Motor neuron (in vitro differentiated cells): ENCODE measurements around the gene RBFOX2. TPM values are rescaled to one million over a fixed set of nuclear protein-coding genes. Genes with fewer than 3 reads are reported as not detected.
"Not testable (repeated sequence)": the region's sequence is repeated elsewhere in the genome, so short reads cannot be mapped to it uniquely, and the experiment has no call there.

Experiments
- ATAC-seq, 8 experiments: fragments of 200-7000 bp; cut with Tn5 transposase; replicated peaks in 6 of 8; 2 replicates each; pipeline ENCODE4 v1.8.0; 2021; ENCODE audit warnings: mild to moderate bottlenecking in 8 of 8, moderate library complexity in 8 of 8
- H3K27ac ChIP-seq, 2 donors: fragments of 250-450 bp; sonication (Bioruptor Pico); 2 replicates each; pipeline ENCODE4 v1.9.0; 2021; ENCODE audit warnings: antibody characterized with exemption in 2 of 2, mild to moderate bottlenecking in 2 of 2, moderate library complexity in 1 of 2
- H3K4me1 ChIP-seq, 2 donors: fragments of 250-450 bp; sonication (Bioruptor Pico); replicated peaks in 1 of 2; 2 replicates each; pipeline ENCODE4 v1.6.1; 2021; ENCODE audit warnings: antibody characterized with exemption in 2 of 2, mild to moderate bottlenecking in 2 of 2, moderate library complexity in 1 of 2
- H3K4me3 ChIP-seq, 5 donors: fragments of 250-450 bp; sonication (Bioruptor Pico); 2 replicates each; pipeline ENCODE4 v1.9.0; 2021; ENCODE audit warnings: antibody characterized with exemption in 5 of 5, mild to moderate bottlenecking in 5 of 5, moderate library complexity in 4 of 5
- WGBS, 10 experiments: fragments of 450-650 bp; shearing (Covaris generic); methylation state at CpG; one replicate each; pipeline ENCODE4 v1.0.0; 2022; 5-methylcytosine and 5-hydroxymethylcytosine counted together
- in situ Hi-C, 9 experiments: fragments of 400-800 bp; cut with MboI; loops; one replicate each; pipeline ENCODE4 v1.15.0; 2021; ENCODE audit warnings: low sequenced_read_pairs in 9 of 9, low pct_unique_long_range_greater_than_20kb in 2 of 9; ENCODE audit not compliant: unreplicated experiment in 9 of 9
- total RNA-seq, 8 experiments: library from RNA; unstranded; fragments of 300-600 nt; gene quantifications; 2 replicates each; pipeline versions ENCODE4 v1.2.3 to v1.2.4, GENCODE V29; 2022

The RBFOX2 gene
- total RNA-seq, 8 experiments from 2014 or later = 105 to 229 (median 174) TPM

- Histone ChIP-seq H3K27ac (no peak overlapping the region), H3K4me1 (no peaks in the 10 kb centered on the region), H3K4me3 (no peak overlapping the region)
- ATAC-seq = no peak
- 0 to 100% (median 73%) methylated on average over 1 of the region's 1 CpG; no CpG with 5 or more reads in 2 of the 10 experiments for WGBS, 10 experiments
- in situ Hi-C loops = no loop called here
Measured at GRCh38 chr22:35996596-35996995, 32.0 kb downstream of the RBFOX2 start.

GRCh38 chr22:35995772-35996171, 32.9 kb downstream of the RBFOX2 start:
- peak in 3 of 8 experiments; percentile 26 to 99 (median 98) for ATAC-seq
- Histone ChIP-seq H3K4me3 (no peak overlapping the region), H3K27ac (no peak overlapping the region), H3K4me1 (no peaks in the 10 kb centered on the region)
- 14 to 100% (median 77%) methylated on average over 1 to 2 of the region's 2 CpGs; no CpG with 5 or more reads in 4 of the 10 experiments for WGBS, 10 experiments
- in situ Hi-C loops = no loop called here

GRCh38 chr22:35995348-35995747, 33.3 kb downstream of the RBFOX2 start:
- ATAC-seq = peak in 2 of 8 experiments; percentile 60 to 66
- H3K4me3 ChIP-seq = no peak overlapping the region
- in situ Hi-C loops = no loop called here
- H3K4me1 ChIP-seq = no peaks in the 10 kb centered on the region
- no peak overlapping the region for H3K27ac ChIP-seq
- 7 to 100% (median 61%) methylated on average over 1 to 4 of the region's 7 CpGs; no CpG with 5 or more reads in 2 of the 10 experiments for WGBS, 10 experiments

GRCh38 chr22:35993727-35994126, 34.9 kb downstream of the RBFOX2 start:
- in situ Hi-C loops, H3K4me3 ChIP-seq, H3K27ac ChIP-seq, H3K4me1 ChIP-seq, ATAC-seq: not testable (repeated sequence)
- WGBS, 10 experiments = 77 to 100% (median 100%) methylated on average over 1 to 5 of the region's 5 CpGs; no CpG with 5 or more reads in 3 of the 10 experiments

- 93 to 100% (median 100%) methylated on average over 1 to 3 of the region's 3 CpGs; no CpG with 5 or more reads in 3 of the 10 experiments for whole genome bisulfite sequencing, 10 experiments
Measured at GRCh38 chr22:35993048-35993714, 35.4 kb downstream of the RBFOX2 start.

GRCh38 chr22:35991168-35991567, 37.5 kb downstream of the RBFOX2 start:
- Histone ChIP-seq H3K4me3 (no peak overlapping the region), H3K4me1 (peaks cover 0 to 4% of the 10 kb centered on the region in 2 donors), H3K27ac (no peak overlapping the region)
- 67 to 100% (median 92%) methylated on average over 2 of the region's 2 CpGs; no CpG with 5 or more reads in 1 of the 10 experiments for WGBS, 10 experiments
- in situ Hi-C loops = no loop called here
- no peak for ATAC-seq

More at GRCh38 chr22:35993048-35993714, 35.4 kb downstream of the RBFOX2 start:
- Histone ChIP-seq H3K4me1 (no peaks in the 10 kb centered on the region), H3K4me3 (no peak overlapping the region), H3K27ac (no peak overlapping the region)
- in situ Hi-C loops = no loop called here
- no peak for ATAC-seq

- Histone ChIP-seq H3K27ac (no peak overlapping the region), H3K4me1 (peaks cover 0 to 6% of the 10 kb centered on the region in 2 donors), H3K4me3 (no peak overlapping the region)
- no peak for ATAC-seq
- 67 to 100% (median 93%) methylated on average over 2 to 4 of the region's 4 CpGs for WGBS, 10 experiments
- in situ Hi-C loops = no loop called here
Measured at GRCh38 chr22:35988030-35988429, 40.6 kb downstream of the RBFOX2 start.

- no peak overlapping the region for H3K4me3 ChIP-seq
- no peak overlapping the region for H3K27ac ChIP-seq
- peak in 3 of 8 experiments; percentile 40 to 43 (median 42) for ATAC-seq
- peaks cover 0 to 6% of the 10 kb centered on the region in 2 donors for H3K4me1 ChIP-seq
- in situ Hi-C loops = no loop called here
- WGBS, 10 experiments = 63 to 92% (median 83%) methylated on average over 1 of the region's 1 CpG; no CpG with 5 or more reads in 5 of the 10 experiments
Measured at GRCh38 chr22:35987487-35987886, 41.1 kb downstream of the RBFOX2 start.

- H3K4me1 ChIP-seq = peaks cover 0 to 6% of the 10 kb centered on the region in 2 donors
- no peak overlapping the region for H3K4me3 ChIP-seq
- peak in 3 of 8 experiments; percentile 73 to 81 (median 78) for ATAC-seq
- H3K27ac ChIP-seq = no peak overlapping the region
- in situ Hi-C loops = no loop called here
- whole genome bisulfite sequencing, 10 experiments = 0 to 80% (median 19%) methylated on average over 1 to 2 of the region's 2 CpGs; no CpG with 5 or more reads in 2 of the 10 experiments
Measured at GRCh38 chr22:35986088-35986487, 42.5 kb downstream of the RBFOX2 start.

GRCh38 chr22:35985371-35985770, 43.3 kb downstream of the RBFOX2 start:
- ATAC-seq = no peak

GRCh38 chr22:35984183-35985175, 44.1 kb downstream of the RBFOX2 start:
- peak in 2 of 8 experiments; percentile 40 to 46 for ATAC-seq
- 14 to 100% (median 90%) methylated on average over 1 to 4 of the region's 4 CpGs; no CpG with 5 or more reads in 1 of the 10 experiments for WGBS, 10 experiments
- peaks cover 0 to 6% of the 10 kb centered on the region in 2 donors for H3K4me1 ChIP-seq
- in situ Hi-C loops = no loop called here
- no peak overlapping the region for H3K27ac ChIP-seq
- no peak overlapping the region for H3K4me3 ChIP-seq

More at GRCh38 chr22:35985371-35985770, 43.3 kb downstream of the RBFOX2 start:
- 16 to 100% (median 84%) methylated on average over 1 to 3 of the region's 3 CpGs; no CpG with 5 or more reads in 1 of the 10 experiments for WGBS, 10 experiments
- Histone ChIP-seq H3K27ac (no peak overlapping the region), H3K4me3 (no peak overlapping the region), H3K4me1 (peaks cover 0 to 6% of the 10 kb centered on the region in 2 donors)
- in situ Hi-C loops = no loop called here

GRCh38 chr22:35981900-35982299, 46.7 kb downstream of the RBFOX2 start:
- Histone ChIP-seq H3K27ac (no peak overlapping the region), H3K4me1 (peaks cover 0 to 6% of the 10 kb centered on the region in 2 donors), H3K4me3 (no peak overlapping the region)
- in situ Hi-C loops = no loop called here
- WGBS, 10 experiments = 80 to 100% (median 93%) methylated on average over 1 of the region's 1 CpG; no CpG with 5 or more reads in 6 of the 10 experiments
- no peak for ATAC-seq

GRCh38 chr22:35978889-35979288, 49.7 kb downstream of the RBFOX2 start:
- no peak for ATAC-seq
- in situ Hi-C loops = no loop called here
- 58 to 100% (median 91%) methylated on average over 1 to 5 of the region's 5 CpGs for WGBS, 10 experiments

More at GRCh38 chr22:35978889-35979288, 49.7 kb downstream of the RBFOX2 start:
- Histone ChIP-seq H3K27ac (no peak overlapping the region), H3K4me1 (peaks cover 0 to 2% of the 10 kb centered on the region in 2 donors), H3K4me3 (no peak overlapping the region)
